H1 (cell line): ENCODE results near the gene WDR44. TPM values are rescaled to one million over a fixed set of nuclear protein-coding genes. Genes with fewer than 3 reads are reported as not detected.

Experiments
- ASH2L ChIP-seq: fragments of 200-600, 300-600 bp; sonication (generic); IDR thresholded peaks from one replicate; pipeline ENCODE4 v1.7.1; 2017; ENCODE audit warnings: low read length
- BRCA1 ChIP-seq: IDR thresholded peaks from 2 replicates; pipeline ENCODE4 v1.6.1; 2012; ENCODE audit warnings: low read depth, low read length, improper control_type of control experiment
- EGR1 ChIP-seq: IDR thresholded peaks from 2 replicates; pipeline ENCODE4 v1.6.1; 2011; ENCODE audit warnings: low read depth, low read length, borderline replicate concordance
- HDAC6 ChIP-seq: IDR thresholded peaks from one replicate; pipeline ENCODE4 v1.7.1; 2012; ENCODE audit warnings: low read depth, mild to moderate bottlenecking, inconsistent platforms, low read length, moderate library complexity
- PHF8 ChIP-seq: fragments of 200-600 bp; sonication (generic); conservative IDR thresholded peaks from 2 replicates; pipeline ENCODE4 v1.7.1; 2012; ENCODE audit warnings: low read depth, mild to moderate bottlenecking, inconsistent platforms, low read length, moderate library complexity
- SAP30 ChIP-seq: fragments of 300-600 bp; sonication (generic); IDR thresholded peaks from 2 replicates; pipeline ENCODE4 v1.7.1; 2012; ENCODE audit warnings: low read length, moderate library complexity, mild to moderate bottlenecking, inconsistent platforms; ENCODE audit not compliant: insufficient read depth, insufficient replicate concordance
- SP4 ChIP-seq: IDR thresholded peaks from 2 replicates; pipeline ENCODE4 v1.6.1; 2012; ENCODE audit warnings: low read length, inconsistent platforms
- SUZ12 ChIP-seq: fragments of 200-600 bp; sonication (generic); IDR thresholded peaks from 2 replicates; pipeline ENCODE4 v1.6.1; 2012; ENCODE audit warnings: mild to moderate bottlenecking, inconsistent platforms, low read length, moderate library complexity, mixed read lengths
- polyA plus RNA-seq, 7 experiments: library from polyadenylated mRNA; depleted of rRNA in 3 of 7; stranded (reverse) in 5 of 7; unstranded in 2 of 7; fragments of >200 nt in 5 of 7; fragments of 200-250 nt in 2 of 7; gene quantifications; 1 replicate in 5 of 7; 2 replicates in 1 of 7; 4 replicates in 1 of 7; pipeline versions ENCODE4 v1.2.1 to v1.2.3, GENCODE V29; 2011 to 2013; ENCODE audit warnings: missing spikeins in 2 of 7, mixed read lengths in 2 of 7
- total RNA-seq: library from RNA; stranded (reverse); fragmentation: NEBNext Ultra II Directional; extraction: Animal tissue kit (Norgen Biotek cat#: 25700); gene quantifications from 2 replicates; pipeline ENCODE4 v1.2.1, GENCODE V29; 2021

The WDR44 gene
- total and polyA plus RNA-seq, 2 of the 8 experiments (the other 6 are each of a cell fraction or from before 2014, with no cell fraction given) = 5.1 to 17.2 TPM

DNA sequence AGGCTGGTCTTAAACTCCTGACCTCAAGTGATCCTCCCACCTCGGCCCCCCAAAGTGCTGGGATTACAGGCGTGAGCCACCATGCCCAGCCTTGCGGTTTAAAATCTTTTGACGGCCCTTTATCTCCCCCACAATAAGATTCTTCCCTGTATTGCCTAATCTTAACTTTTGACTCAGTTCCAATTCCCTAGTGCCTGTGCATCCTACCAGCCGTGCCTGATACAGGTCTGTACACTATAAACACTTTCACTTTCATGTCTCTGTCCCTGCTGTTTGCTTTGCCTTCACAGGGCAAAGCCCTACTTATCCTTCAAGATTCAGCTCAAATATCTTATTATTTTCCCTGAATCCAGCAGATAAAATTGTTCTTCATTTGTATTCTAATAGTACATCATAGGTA is 74.6 kb downstream of the WDR44 start (continued):
- TF ChIP-seq BRCA1 (no peak), SUZ12 (no peak), EGR1 (no peak), ASH2L (no peak), HDAC6 (no peak), PHF8 (no peak), SP4 (no peak), SAP30 (no peak)
